NT2/D1 (cell line): Measurements from ENCODE around the gene CROCC.

Experiments used
- SUZ12 ChIP-seq: IDR thresholded peaks from 2 replicates; pipeline ENCODE4 v1.6.1; 2011; ENCODE audit not compliant: insufficient read length, insufficient read depth; ENCODE audit errors: extremely low read depth
- YY1 ChIP-seq: IDR thresholded peaks from 2 replicates; pipeline ENCODE4 v1.6.1; 2011; ENCODE audit not compliant: insufficient read length, insufficient read depth
- ZNF274 ChIP-seq: IDR thresholded peaks from 2 replicates; pipeline ENCODE4 v1.6.1; 2011; ENCODE audit warnings: mild to moderate bottlenecking, low read depth, low read length

DNA sequence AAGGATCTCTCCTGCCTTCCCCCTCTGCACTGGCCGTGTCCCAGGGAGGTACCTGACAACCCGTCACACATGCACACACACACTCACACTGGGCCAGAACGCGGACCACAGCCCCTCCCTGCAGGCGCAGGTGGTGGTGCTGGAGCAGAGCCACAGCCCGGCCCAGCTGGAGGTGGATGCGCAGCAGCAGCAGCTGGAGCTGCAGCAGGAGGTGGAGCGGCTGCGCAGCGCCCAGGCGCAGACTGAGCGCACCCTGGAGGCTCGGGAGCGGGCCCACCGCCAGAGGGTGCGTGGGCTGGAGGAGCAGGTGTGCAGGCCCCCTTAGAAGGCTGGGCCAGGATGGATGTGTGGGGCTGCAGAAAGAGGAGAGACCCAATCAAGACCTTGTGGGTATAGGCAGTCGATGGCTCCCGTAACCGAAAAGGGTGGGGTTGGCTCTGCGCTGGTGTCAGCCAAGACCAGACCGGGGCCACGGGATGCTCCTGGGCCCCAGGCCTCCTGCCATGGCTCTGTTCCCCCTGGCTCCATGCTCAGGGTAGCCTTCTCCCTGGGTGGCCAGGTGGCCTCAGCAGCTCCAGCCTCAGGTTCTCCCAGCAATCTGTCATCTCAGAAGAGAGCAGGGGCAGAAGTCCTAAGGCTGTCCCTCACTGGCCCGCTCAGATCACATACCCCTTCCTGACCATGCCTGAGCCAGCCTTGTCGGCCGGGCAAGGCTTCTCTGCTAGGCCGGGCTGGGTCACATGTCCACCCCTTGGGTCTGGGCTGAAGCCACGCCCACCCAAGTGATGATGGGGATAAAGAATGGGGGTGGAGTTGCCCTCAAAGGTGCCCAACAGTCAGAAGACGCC is 49.8 kb downstream of the CROCC start:
- TF ChIP-seq YY1 (no peak), ZNF274 (no peak), SUZ12 (no peak)
